GM18517 (cell line): Measurements from ENCODE around the gene ZMYND19.
"Not testable (repeated sequence)": the region's sequence is repeated elsewhere in the genome, so short reads cannot be mapped to it uniquely, and the experiment has no call there.

Experiments used
- ATAC-seq: cut with Tn5 transposase; IDR thresholded peaks from one replicate; pipeline ENCODE4 v1.9.1; 2021; ENCODE audit warnings: mild to moderate bottlenecking, moderate library complexity; ENCODE audit not compliant: unreplicated experiment

Gene ZMYND19

GRCh38 chr9:137614631-137615386 lies 24.5 kb upstream of the ZMYND19 start:
- no peak for ATAC-seq

DNA sequence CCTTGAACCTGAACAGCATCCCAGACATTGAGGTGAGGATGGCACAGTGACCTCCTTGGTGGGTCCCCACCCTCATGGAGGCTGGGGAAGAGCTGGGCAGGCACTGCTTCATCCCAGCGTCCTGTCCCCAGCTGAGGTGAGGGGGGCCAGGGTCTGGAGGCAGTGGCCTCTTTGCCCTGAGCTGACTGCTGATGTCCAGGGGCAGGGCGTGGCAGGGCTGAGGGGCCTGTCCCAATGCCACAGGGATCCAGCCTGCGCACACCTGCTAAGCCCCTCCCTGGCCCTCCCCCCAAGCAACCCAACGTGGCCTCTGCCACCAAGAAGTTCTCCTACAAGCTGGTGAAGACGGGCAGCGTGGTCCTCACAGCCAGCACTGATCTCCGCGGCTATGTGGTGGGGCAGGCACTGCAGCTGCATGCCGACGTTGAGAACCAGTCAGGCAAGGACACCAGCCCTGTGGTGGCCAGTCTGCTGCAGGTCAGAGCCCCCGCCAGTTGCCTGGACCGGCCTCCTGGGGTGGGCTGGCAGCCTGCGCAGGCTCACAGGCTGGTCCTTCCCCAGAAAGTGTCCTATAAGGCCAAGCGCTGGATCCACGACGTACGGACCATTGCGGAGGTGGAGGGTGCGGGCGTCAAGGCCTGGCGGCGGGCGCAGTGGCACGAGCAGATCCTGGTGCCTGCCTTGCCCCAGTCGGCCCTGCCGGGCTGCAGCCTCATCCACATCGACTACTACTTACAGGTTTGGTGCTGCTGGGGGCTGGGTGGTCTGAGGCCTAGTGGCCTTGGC lies 23.6 kb upstream of the ZMYND19 start:
- no peak for ATAC-seq

DNA sequence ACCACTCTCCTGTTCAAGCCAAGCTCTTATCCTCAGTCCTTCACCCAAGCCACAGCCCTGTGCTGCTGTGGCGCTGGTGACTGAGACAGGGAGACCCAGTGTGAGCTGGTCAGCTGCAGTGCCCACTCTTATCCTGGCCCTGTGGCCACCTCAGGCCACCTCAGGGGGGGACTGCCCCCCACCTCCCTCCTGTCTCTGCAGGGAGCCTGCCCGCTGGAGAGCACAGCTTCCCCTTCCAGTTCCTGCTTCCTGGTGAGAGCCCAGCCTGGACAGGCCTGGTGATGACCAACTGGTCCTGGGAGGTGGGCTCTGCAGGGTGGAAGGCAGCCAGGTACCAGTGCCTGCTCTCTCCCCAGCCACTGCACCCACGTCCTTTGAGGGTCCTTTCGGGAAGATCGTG lies 22.9 kb upstream of the ZMYND19 start:
- no peak for ATAC-seq

DNA sequence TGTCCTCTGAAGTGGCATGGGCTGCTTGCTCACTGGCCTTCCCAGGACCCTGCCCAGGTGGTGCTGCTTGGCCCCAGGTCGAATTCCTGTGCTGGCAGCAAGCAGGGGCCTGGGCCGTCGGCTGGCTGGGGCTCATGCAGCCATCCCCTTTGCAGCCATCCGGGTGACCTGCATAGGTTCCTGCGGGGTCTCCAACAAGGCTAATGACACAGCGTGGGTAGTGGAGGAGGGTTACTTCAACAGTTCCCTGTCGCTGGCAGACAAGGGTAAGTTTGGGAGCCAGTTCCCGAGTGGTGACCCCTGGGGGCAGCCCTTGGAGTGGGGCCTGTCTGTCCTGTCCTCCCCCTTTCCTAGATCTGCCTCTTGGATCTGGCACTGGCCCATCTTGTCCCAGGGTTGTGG lies 22.4 kb upstream of the ZMYND19 start:
- no peak for ATAC-seq

DNA sequence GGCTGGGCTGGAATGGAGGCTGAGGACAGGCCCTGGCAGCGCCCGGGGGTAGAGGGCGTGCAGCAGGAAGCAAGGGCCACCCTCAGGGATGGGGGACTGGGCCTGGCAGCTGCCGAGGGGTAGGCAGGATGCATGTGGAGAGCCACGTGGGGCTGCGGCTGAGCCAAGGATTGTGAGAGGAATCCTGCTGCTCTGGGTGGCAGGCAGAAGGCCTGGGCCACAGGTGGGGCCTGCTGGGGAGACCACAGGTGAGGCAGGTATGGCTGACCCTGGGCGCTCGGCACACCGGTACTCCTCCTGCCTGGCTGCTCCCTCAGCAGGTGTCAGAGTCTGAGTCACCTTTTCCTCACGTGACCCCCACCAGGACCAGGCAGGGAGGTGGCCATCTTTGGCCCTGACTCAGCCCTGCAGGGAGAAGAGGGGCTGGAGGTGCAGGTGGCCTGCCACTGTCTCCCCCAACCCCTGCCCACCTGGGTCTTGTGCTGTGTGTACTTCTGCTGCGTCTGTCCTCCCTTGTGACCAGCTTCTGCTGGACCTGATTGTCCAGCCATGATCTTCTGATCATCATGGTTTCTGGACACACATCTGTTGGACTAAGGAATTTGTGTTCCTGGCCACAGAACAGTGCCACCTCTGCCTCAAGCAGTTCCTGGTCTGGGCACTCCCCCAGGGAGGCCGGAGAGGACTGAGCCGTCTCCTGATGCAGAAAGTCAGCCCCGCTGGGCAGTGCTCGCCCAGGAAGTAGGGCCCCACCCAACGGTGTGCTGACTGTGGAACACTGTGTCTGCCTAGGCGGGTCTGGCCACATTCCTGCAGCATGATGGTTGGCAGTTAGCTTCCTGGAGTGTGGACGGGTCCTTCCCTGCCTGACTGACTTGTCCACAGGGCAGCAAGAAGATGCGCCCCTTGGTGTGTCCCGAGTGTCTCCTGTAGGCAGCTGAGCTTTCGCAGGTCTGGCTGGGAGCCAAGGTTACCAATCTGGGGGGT lies 21.6 kb upstream of the ZMYND19 start:
- no peak for ATAC-seq

GRCh38 chr9:137610944-137611343 lies 20.6 kb upstream of the ZMYND19 start:
- no peak for ATAC-seq

DNA sequence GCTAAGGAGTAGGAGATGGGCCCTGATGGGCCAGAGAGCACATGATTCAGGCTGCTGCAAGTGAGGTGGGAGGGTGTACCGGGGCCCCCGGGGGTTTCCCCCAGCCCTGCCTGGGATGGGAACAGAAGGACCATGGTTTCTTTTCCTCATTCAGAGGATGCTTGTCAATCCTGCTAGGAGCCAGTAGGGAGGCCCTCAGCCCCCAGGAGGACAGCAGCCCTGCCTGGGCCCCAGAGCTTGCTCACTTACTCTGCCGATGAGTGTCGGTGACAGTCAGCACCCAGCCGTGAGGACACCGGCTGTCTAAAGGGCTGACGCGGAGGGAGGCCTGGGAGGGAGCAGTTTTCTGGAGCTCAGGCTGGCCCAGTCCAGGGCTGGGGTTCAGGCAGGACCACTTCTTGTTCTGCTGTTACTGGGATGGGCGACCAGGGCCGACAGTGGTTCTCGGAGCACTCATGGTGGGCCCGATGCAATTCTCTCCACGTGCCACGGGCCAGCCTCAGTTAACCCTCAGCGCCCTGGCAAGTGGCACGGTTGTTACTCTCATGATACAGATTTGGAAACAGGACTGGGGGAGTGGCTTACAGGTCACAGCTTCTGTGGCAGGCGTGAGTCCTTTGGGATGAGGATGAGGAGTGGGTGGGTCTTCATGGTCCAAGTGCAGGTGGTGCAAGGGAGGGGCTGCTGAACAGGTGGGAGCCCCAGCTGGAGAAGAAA lies 17.0 kb upstream of the ZMYND19 start:
- no peak for ATAC-seq

- ATAC-seq, result no peak
Observed at GRCh38 chr9:137606734-137607138, 16.4 kb upstream of the ZMYND19 start.

DNA sequence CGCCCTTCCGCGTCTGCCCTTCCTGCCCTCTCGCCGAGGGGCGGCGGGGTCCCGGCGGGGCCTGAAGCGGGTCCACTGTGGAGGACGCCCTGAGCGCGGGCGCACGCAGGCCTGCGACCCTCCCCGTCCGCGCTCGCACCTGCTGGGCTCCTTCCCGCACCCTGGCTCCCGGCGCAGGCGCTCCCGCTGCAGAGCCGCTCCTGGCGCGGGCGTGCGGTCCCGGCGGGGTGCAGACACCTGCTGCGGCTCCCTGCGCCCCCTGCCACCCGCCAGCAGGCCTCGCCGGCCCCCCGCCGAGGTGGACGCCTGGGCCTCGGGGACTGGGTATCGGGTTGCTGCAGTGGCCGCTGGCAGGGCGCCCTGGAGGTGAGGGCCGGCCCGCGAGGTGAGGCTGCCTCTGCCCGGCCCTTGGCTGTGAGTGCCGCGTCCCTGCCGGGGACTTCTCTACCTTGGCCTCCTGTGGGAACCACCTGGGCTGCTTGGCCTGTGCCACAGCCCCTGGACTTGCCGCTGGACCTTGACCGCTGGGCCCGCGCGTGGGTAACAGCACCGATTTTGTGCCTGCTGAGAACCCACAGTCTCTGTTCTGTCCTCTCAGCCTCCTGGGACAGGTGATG lies 15.8 kb upstream of the ZMYND19 start:
- no peak for ATAC-seq

- peak; percentile 54 for ATAC-seq
Observed at GRCh38 chr9:137605121-137606004, 15.1 kb upstream of the ZMYND19 start, which contains the start of gene ARRDC1. Gene ARRDC1, plus strand, starts transcription at chr9:137605686. Its CDS starts 32 bp downstream, at chr9:137605718.

- no peak for ATAC-seq
Observed at GRCh38 chr9:137604345-137605086, 14.2 kb upstream of the ZMYND19 start.

DNA sequence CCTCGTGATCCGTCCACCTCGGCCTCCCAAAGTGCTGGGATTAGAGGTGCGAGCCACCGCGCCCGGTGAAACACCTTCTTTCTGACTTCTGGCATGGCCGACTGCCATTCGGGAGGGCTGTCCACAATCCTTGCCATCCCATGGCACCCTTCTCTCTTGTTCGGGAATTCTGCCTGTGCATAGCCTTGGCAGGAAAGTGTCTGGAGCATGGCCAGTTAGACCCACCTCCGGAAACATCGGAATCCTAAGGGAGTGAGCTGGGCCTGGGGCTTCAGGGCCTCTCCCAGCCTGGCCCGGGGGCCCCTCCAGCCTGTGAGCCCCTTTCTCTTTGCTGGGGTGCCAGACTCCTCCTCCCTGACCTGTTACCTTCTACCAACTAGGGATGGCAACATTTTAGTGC lies 13.6 kb upstream of the ZMYND19 start:
- ATAC-seq, result no peak

DNA sequence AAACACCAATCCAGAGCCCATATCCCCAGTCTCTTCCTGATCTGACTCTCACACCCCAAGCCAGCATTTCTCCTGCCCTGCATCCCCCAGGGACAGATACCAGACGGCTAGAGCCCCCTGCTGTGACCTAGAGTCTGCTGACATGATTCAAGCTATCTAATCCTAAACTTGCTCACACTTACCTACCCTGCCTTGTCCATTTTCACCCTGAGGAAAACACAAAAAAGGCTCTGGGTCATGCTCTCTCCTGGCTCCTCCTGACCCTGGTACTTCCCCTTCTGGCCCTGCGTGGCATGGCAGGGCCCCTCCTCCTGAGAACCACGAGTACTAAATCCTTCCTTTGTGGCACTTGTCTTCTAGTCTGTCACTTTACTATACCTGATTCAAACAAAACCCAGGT lies 12.3 kb upstream of the ZMYND19 start:
- ATAC-seq, result no peak

GRCh38 chr9:137598943-137599342 lies 8.6 kb upstream of the ZMYND19 start:
- ATAC-seq, result no peak

GRCh38 chr9:137596577-137596976 lies 6.3 kb upstream of the ZMYND19 start:
- ATAC-seq, result not testable (repeated sequence)

GRCh38 chr9:137593176-137593575 lies 2.9 kb upstream of the ZMYND19 start:
- ATAC-seq, result no peak

DNA sequence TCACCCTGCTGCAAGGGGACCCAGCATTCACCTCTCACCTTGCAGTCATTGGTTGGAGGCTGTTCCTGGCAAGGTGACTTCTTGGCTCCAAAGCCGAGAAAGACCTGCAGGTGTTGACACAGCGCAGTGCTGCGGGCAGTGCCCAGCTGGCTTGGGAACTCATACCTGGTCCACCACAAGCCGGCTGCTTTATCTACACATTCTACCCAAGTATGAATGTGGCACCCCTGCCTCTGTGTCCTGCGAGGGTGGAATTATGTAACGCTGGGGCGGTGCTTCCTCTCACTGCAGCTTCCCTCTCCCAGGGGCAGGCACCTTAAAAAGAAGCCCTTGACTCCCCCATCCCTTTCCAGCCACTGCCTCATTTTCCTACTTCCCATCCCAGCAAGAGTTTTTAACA lies 2.5 kb upstream of the ZMYND19 start:
- no peak for ATAC-seq

DNA sequence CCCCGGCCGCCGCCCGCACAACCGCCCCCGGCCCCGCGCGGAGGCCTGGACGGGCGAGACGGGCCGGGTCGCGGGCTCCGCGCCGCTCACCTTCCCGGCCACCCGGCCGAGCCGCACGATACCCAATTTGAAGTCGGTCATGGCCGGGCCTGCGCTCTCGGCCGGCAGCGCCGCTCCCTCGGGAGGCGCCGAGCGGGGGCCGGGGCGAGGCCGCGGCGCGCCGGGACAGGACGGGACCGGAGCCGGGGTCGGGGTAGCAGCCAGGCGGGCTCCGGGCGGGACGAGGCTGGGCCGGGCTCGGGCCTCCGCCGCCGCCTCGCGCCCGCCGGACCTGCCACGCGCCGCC lies 216 bp downstream of the ZMYND19 start:
- ATAC-seq, result peak; percentile 18
